ENCODE measurements around the gene PSMD9. TPM values are rescaled to one million over a fixed set of nuclear protein-coding genes. Genes with fewer than 3 reads are reported as not detected.
"Not testable (repeated sequence)": the region's sequence is repeated elsewhere in the genome, so short reads cannot be mapped to it uniquely, and the experiment has no call there.

PSMD9 gene
- polyA plus RNA-seq, 1 donor, result 44.4 TPM

- DNase-seq, result no peak
Observed at GRCh38 chr12:121926874-121927706, 38.5 kb downstream of the PSMD9 start.

DNA sequence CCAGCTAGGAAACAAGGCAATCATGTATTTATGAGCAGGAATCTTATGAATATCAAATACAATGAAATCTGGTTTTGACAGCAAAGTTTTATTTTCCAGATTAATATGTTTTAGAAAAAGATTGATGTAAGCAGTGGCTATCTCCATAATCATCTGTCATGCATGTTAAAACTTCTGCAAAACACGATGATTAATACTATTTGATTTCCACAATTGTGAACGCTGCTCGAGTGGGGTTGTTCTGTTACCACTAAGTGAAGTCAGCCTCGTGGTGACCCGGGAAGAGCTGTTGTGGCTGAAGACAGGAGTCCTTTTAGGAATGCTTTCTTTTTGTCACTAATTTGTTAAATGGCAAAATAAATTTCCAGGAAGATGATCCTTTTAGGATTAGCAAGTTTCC, 39.2 kb downstream of the PSMD9 start:
- no peak for DNase-seq

DNA sequence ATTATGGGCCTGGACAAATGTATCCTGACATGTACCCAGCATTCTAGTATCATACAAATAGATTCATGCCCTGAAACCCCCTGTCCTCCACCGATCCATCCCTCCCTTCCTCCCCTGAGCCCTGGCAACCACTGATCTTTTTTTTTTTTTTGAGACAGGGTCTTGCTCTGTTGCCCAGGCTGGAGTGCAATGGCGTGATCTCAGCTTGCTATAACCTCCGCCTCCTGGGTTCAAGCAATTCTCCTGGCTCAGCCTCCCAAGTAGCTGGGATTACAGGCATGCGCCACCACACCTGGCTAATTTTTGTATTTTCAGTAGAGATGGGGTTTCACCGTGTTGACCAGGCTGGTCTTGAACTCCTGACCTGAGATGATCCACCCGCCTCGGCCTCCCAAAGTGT, 41.0 kb downstream of the PSMD9 start:
- not testable (repeated sequence) for DNase-seq

DNA sequence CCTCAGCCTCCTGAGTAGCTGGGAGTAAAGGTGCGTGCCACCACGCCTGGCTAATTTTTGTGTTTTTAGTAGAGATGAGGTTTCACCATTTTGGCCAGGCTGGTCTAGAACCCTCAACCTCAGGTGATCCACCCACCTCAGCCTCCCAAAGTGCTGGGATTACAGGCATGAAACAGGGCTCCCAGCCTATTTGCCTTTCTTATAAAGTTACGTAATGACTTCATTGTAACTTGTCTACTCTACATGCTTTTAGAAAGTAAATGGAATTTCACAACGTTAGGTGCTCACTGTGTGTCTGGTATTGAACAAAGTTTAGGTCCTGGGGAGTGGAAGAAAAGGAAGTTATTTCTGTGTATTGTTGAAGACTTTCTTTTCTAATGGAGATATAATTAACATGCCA, 42.3 kb downstream of the PSMD9 start:
- DNase-seq, result no peak

- no peak for DNase-seq
Observed at GRCh38 chr12:121932176-121932536, 43.6 kb downstream of the PSMD9 start.

GRCh38 chr12:121932914-121933521, 44.4 kb downstream of the PSMD9 start:
- DNase-seq, result no peak

DNA sequence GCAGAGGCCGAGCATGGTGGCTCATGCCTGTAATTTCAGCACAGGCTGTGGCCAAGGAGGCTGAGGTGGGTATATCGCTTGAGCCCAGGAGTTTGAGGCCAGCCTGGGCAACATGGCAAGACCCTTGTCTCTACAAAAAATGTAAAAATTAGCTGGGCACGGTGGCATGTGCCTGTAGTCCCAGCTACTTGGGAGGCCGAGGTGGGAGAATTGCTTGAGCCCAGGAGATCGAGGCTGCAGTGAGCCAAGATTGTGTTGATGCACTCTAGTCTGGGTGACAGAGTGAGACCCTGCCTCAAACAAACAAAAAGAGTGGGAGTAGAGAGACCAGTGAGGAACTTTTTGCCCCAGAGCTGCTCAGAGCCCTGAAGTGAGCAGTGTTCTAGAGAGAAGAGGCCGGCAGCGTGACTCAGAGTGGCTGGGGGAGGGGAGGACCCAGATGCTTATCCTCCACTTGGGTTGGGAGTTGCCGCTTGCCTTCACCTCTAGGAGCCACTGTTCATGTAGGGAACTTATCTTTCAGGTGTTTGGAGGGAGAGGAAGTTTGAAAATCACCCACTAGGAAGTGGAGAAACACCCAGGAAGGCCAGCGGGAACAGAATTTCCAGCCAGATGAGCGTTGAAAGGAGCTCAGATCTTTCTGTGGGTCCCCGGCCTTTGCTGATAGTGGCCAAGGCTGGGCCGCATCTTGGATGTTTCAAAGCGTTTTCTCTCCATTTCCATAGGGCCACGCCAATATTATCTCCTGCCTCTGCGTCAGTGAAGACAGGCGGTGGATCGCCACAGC, 45.1 kb downstream of the PSMD9 start:
- no peak for DNase-seq

DNA sequence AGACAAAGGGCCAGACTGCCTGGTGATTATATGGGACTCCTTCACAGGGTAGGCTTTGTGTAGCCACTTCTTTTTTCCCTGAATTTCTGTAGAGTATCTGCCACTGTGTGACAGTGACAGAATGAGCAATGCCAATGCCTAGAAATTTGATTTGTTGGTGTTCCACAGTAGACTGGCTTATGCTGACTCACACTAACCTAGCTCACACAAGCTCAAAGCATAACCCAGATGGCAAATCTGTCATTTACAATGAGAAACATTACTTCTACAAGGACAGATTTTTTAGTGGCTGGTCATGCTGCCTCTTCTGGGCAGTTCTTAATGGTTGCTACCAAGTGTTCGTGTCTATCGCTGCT, 45.7 kb downstream of the PSMD9 start:
- no peak for DNase-seq

- no peak for DNase-seq
Observed at GRCh38 chr12:121937654-121938053, 49.1 kb downstream of the PSMD9 start.

DNA sequence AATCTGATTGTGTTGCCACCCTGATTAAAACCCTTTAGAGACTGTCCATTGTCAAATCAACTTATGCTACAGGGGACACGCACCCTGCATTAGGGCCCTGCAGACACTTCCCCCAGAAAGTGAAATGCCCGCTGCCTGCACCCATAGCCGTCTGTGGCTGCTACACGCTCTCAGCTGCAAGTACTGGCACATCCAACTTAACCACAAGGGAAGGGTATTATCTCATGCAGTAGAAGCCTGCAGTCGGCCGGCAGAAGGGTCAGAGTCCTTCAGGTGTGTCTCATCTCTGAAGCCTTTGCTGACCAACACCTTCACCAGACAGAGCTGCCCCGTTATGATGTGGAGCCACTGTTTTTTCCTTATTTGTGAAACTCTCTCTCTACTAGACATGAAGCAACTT, 50.6 kb downstream of the PSMD9 start:
- no peak for DNase-seq

- DNase-seq, result no peak
Observed at GRCh38 chr12:121939992-121940766, 51.6 kb downstream of the PSMD9 start.

- DNase-seq, result no peak
Observed at GRCh38 chr12:121942145-121942718, 53.6 kb downstream of the PSMD9 start.

DNA sequence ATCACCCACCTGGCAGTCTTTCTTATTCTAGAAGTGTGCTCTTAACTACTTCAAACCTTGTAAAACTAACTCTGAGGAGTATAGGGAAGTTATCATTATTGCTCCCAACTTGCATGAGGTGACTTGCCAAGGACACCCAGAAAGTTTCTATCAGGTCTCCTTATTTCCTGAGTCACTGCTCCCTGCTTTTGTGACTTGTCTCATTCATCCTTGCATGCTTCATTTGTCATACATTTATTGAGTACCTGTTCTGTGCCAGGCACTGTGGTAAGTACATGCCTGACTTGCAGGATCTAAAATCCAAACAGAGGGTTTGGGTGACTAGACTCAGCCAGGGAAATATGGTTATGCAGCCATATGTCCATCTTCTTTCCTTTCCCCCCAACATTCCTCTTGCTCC, 55.3 kb downstream of the PSMD9 start:
- no peak for DNase-seq

- no peak for DNase-seq
Observed at GRCh38 chr12:121946313-121947025, 57.9 kb downstream of the PSMD9 start.

DNA sequence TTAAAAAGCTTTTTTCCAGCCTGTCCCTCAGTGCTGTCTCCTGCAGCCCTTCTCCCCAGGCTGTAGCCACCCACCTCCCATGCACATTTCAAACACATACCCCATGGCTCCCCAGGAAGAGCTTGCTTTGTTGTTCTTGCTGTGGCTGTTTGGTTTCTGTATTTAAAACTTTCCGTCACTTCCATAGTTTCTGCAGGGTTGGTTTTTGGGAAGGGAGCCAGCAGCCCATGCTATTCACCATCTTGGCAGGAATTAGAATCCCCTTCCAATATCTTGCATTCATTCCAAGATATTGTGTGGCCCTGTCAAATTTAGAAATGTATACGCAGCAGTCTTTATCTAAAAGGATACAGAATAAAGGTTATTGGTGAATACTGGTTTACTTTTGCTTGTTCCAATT, 59.4 kb downstream of the PSMD9 start:
- DNase-seq, result no peak

- DNase-seq, result no peak
Observed at GRCh38 chr12:121949648-121950397, 61.2 kb downstream of the PSMD9 start.

DNA sequence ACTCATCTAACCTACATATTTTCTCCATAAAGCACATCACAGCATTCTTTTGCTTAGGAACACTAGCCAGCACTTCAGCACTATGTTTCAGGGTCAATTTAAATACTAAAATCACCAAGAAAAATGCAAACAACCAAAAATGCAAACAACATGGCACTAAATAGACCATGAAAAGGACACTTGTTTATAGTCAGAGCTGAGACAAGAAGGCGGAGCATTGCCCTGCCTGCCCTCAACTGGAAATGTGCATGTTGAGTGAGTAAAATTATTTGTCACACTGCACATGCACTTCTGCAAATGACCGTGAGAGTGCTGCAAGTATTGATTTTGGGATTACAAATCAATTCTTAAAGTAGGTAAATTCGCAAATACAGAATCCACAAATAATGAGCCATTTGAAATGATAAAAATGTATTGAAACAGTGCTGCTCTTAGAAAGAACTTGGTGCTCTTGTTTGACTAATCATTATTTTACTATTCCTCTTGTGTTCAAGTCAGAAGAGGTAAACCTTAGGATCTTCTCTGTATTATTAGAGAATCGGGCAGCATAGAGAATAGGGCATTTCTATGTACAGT, 64.6 kb downstream of the PSMD9 start:
- no peak for DNase-seq

DNA sequence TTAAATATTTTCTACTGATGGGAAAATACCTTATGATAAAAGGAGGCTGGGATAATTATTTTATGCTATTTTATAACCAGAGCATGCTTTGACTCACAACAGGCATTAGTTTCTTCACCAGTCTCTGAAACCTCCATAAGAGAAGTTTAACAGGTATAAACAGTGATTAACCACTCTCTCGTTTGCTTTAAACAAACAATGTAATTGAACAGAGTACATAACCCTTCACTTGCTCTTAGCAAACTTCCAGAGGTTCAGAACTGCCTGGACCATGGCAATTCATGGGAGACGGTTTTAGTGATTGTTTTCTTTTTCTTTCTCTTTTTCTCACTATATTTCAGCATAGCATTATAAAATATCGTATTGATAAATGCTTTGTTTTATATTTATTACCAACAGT, 65.1 kb downstream of the PSMD9 start:
- no peak for DNase-seq

- DNase-seq, result no peak
Observed at GRCh38 chr12:121955258-121956237, 67.0 kb downstream of the PSMD9 start.

Measured in hindlimb muscle (tissue), 1 donor.